K562 (cell line): ENCODE data around the gene DDRGK1. TPM values are rescaled to one million over a fixed set of nuclear protein-coding genes. Genes with fewer than 3 reads are reported as not detected.

Experiments used
- ATAC-seq: fragments of 200-7000 bp; cut with Tn5 transposase; 3 replicates; pipeline ENCODE4 v1.9.1; 2020; ENCODE audit warnings: moderate library complexity
- BruUV-seq: library from RNA; stranded (reverse); fragments of 400-500 nt; replicated peaks from 2 replicates; lab custom pipeline; 2021; lab: Mats Ljungman, UMichigan
- CTCF ChIA-PET: fragments of 300-600 bp; formaldehyde crosslinking; extraction: SDS; loops from one replicate; lab custom pipeline; 2021; ENCODE audit warnings: low intra/inter-chr PET ratio; lab: Yijun Ruan, JAX
- POLR2A ChIA-PET: fragments of 300-600, 350-650 bp; sonication (Branson Sonifier 250); formaldehyde crosslinking; extraction: SDS; loops from one replicate; lab custom pipeline; 2021; ENCODE audit warnings: antibody characterized with exemption, inconsistent platforms; lab: Yijun Ruan, JAX
- DNase-seq, 4 experiments: peaks; one replicate each; pipeline versions ENCODE4 v3.0.0 to v3.0.0-alpha.2; 2011 to 2018; ENCODE audit warnings: low spot score in 3 of 4, mixed read lengths in 3 of 4; ENCODE audit errors: extremely low read depth in 1 of 4
- FAIRE-seq: peaks from 2 replicates; lab custom pipeline; 2011; peaks lifted over from hg19 to GRCh38; lab: Jason Lieb, UNC
- H2AFZ ChIP-seq: 2 replicates; pipeline ENCODE4 v1.6.0; 2011; ENCODE audit warnings: low read depth, low read length, control low read depth, inconsistent platforms
- H3K27ac ChIP-seq: fragments of 200-600 bp; 3 replicates; pipeline ENCODE4 v1.8.0; 2011; ENCODE audit warnings: low read depth, mild to moderate bottlenecking, control low read depth, inconsistent platforms, low read length, moderate library complexity, mixed read lengths; ENCODE audit errors: extremely low read depth
- H3K27me3 ChIP-seq, 2 experiments: fragments of 300-600 bp in 1 of 2; 2 replicates in 1 of 2; 3 replicates in 1 of 2; pipeline versions ENCODE4 v1.6.0 to v1.8.0; 2011; ENCODE audit warnings: inconsistent platforms in 2 of 2, low read length in 2 of 2, mild to moderate bottlenecking in 1 of 2, mixed read lengths in 1 of 2, moderate library complexity in 1 of 2; ENCODE audit not compliant: control insufficient read depth in 2 of 2, insufficient read depth in 2 of 2
- H3K36me3 ChIP-seq: fragments of 300-600 bp; 3 replicates; pipeline ENCODE4 v1.8.0; 2011; ENCODE audit warnings: mild to moderate bottlenecking, low read length, inconsistent platforms; ENCODE audit not compliant: control insufficient read depth, insufficient read depth
- H3K4me1 ChIP-seq, 2 experiments: fragments of 200-600 bp in 1 of 2; replicated peaks in 1 of 2; 2 replicates in 1 of 2; 3 replicates in 1 of 2; pipeline versions ENCODE4 v1.5.1 to v1.8.0; 2011; ENCODE audit warnings: inconsistent platforms in 2 of 2, low read length in 2 of 2, mild to moderate bottlenecking in 1 of 2, mixed read lengths in 1 of 2, moderate library complexity in 1 of 2; ENCODE audit not compliant: control insufficient read depth in 2 of 2, insufficient read depth in 2 of 2
- H3K4me2 ChIP-seq: 2 replicates; pipeline ENCODE4 v1.6.1; 2011; ENCODE audit warnings: low read length, control low read depth, inconsistent platforms, mixed read lengths; ENCODE audit not compliant: insufficient read depth
- H3K4me3 ChIP-seq: fragments of 200-600 bp; sonication (generic), shearing (Covaris generic); 2 replicates; pipeline ENCODE4 v1.5.1; 2016; ENCODE audit warnings: control low read depth, inconsistent platforms
- H3K79me2 ChIP-seq: fragments of 200-600 bp; 3 replicates; pipeline ENCODE4 v1.8.0; 2011; ENCODE audit warnings: low read length, inconsistent platforms; ENCODE audit not compliant: control insufficient read depth, insufficient read depth
- H3K9ac ChIP-seq, 2 experiments: 2 replicates each; pipeline versions ENCODE4 v1.6.0 to v1.6.1; 2011; ENCODE audit warnings: low read depth in 2 of 2, low read length in 2 of 2, control low read depth in 1 of 2, inconsistent platforms in 1 of 2, mild to moderate bottlenecking in 1 of 2, mixed read lengths in 1 of 2; ENCODE audit not compliant: insufficient read depth in 1 of 2
- H3K9me1 ChIP-seq: one replicate; pipeline ENCODE4 v1.6.0; 2011; ENCODE audit warnings: inconsistent platforms, mild to moderate bottlenecking, low read length, moderate library complexity; ENCODE audit not compliant: control insufficient read depth, insufficient read depth
- H3K9me3 ChIP-seq: replicated peaks from 2 replicates; pipeline ENCODE4 v1.5.1; 2011; ENCODE audit warnings: low read depth, low read length, inconsistent platforms; ENCODE audit not compliant: control insufficient read depth, insufficient read depth
- H4K20me1 ChIP-seq: replicated peaks from 2 replicates; pipeline ENCODE4 v1.6.1; 2011; ENCODE audit warnings: low read length, inconsistent platforms, mixed read lengths; ENCODE audit not compliant: control insufficient read depth, insufficient read depth
- AFF1 ChIP-seq, 2 experiments: fragments of 450-650 bp; IDR thresholded peaks; 2 replicates each; pipeline ENCODE4 v1.6.1; 2018; ENCODE audit warnings: mild to moderate bottlenecking in 2 of 2, low read depth in 1 of 2; ENCODE audit not compliant: partially characterized antibody in 2 of 2
- ARID2 ChIP-seq: fragments of 450-650 bp; IDR thresholded peaks from 2 replicates; pipeline ENCODE4 v1.6.1; 2017; ENCODE audit warnings: antibody characterized with exemption, mild to moderate bottlenecking
- BRF2 ChIP-seq: IDR thresholded peaks from 3 replicates; pipeline ENCODE4 v1.6.1; 2011; ENCODE audit warnings: borderline replicate concordance, mild to moderate bottlenecking; ENCODE audit not compliant: insufficient read length, insufficient read depth
- DLX4 ChIP-seq: fragments of 250-450 bp; sonication (Bioruptor Pico); IDR thresholded peaks from 2 replicates; pipeline ENCODE4 v1.6.1; 2021; ENCODE audit warnings: mild to moderate bottlenecking
- E2F3 ChIP-seq: fragments of 250-450 bp; sonication (Bioruptor Pico); IDR thresholded peaks from 2 replicates; pipeline ENCODE4 v1.4.0; 2020; ENCODE audit warnings: mild to moderate bottlenecking
- HCFC1 ChIP-seq: IDR thresholded peaks from 2 replicates; pipeline ENCODE4 v1.6.1; 2012; ENCODE audit warnings: low read depth, low read length, improper control_type of control experiment
- HDAC1 ChIP-seq, 2 experiments: fragments of 450-650 bp; IDR thresholded peaks; 2 replicates each; pipeline ENCODE4 v1.6.1; 2016 to 2017; ENCODE audit warnings: inconsistent platforms in 1 of 2, mild to moderate bottlenecking in 1 of 2, moderate library complexity in 1 of 2
- HIVEP1 ChIP-seq: fragments of 250-450 bp; sonication (Bioruptor Pico); IDR thresholded peaks from 2 replicates; pipeline ENCODE4 v1.4.0; 2020; ENCODE audit warnings: mild to moderate bottlenecking
- NFE2L1 ChIP-seq: fragments of 450-650 bp; IDR thresholded peaks from 2 replicates; pipeline ENCODE4 v1.6.1; 2016; ENCODE audit warnings: missing genetic modification characterization, low read depth, mild to moderate bottlenecking, missing compliant biosample characterization, moderate library complexity, borderline replicate concordance
- NFIC ChIP-seq: fragments of 450-650 bp; IDR thresholded peaks from 2 replicates; pipeline ENCODE4 v1.6.1; 2017; ENCODE audit warnings: mild to moderate bottlenecking, inconsistent platforms
- SOX6 ChIP-seq: fragments of 450-650 bp; IDR thresholded peaks from 2 replicates; pipeline ENCODE4 v1.6.1; 2014; ENCODE audit warnings: mild to moderate bottlenecking
- SP1 ChIP-seq: sonication (generic); formaldehyde crosslinking; IDR thresholded peaks from 2 replicates; pipeline ENCODE4 v1.8.1; 2022; ENCODE audit warnings: mild to moderate bottlenecking, missing genetic modification reagents
- TEAD1 ChIP-seq, 2 experiments: fragments of 450-650 bp in 1 of 2; sonication (generic) in 1 of 2; formaldehyde crosslinking; IDR thresholded peaks; 2 replicates each; pipeline versions ENCODE4 v1.4.0 to v1.8.0; 2020 to 2022; ENCODE audit warnings: mild to moderate bottlenecking in 2 of 2, missing genetic modification reagents in 1 of 2
- ZBED1 ChIP-seq: IDR thresholded peaks from 2 replicates; pipeline ENCODE4 v1.6.1; 2014
- ZBTB2 ChIP-seq: fragments of 450-650 bp; IDR thresholded peaks from 2 replicates; pipeline ENCODE4 v1.6.1; 2016; ENCODE audit warnings: antibody characterized with exemption
- ZNF583 ChIP-seq: fragments of 250-450 bp; sonication (Bioruptor Pico); IDR thresholded peaks from 2 replicates; pipeline ENCODE4 v1.4.0; 2020
- WGBS: fragments of 100-300 bp; shearing (Covaris generic); methylation state at CpG from one replicate; pipeline ENCODE4 v1.1.6; 2016; ENCODE audit warnings: low coverage, mixed read lengths; ENCODE audit not compliant: insufficient coverage; ENCODE audit errors: missing lambda C conversion rate; 5-methylcytosine and 5-hydroxymethylcytosine counted together
- in situ Hi-C: fragments of 300-500 bp; cut with MboI; formaldehyde crosslinking; loops from 4 replicates; pipeline ENCODE4 v1.15.0; 2018; ENCODE audit warnings: inconsistent platforms, mixed read lengths
- intact Hi-C: fragments of 100-400 bp; cut with micrococcal nuclease; formaldehyde crosslinking; loops from 2 replicates; pipeline ENCODE4 v1.14.2; 2022
- polyA plus RNA-seq, 8 experiments: library from polyadenylated mRNA; depleted of rRNA in 4 of 8; stranded (reverse) in 5 of 8; unstranded in 3 of 8; fragments of >200 nt; fragmentation: Nextera tagmentation in 2 of 8; fragmentation: Illumina TruSeq in 1 of 8; extraction: Ambion mirVana in 2 of 8; extraction: Trizol in 1 of 8; gene quantifications; 2 replicates each; pipeline versions ENCODE4 v1.2.1 to v1.2.3, GENCODE V29; 2011 to 2014; ENCODE audit warnings: inconsistent platforms in 1 of 8, missing spikeins in 1 of 8
- total RNA-seq, 7 experiments: library from RNA; depleted of rRNA in 6 of 7; stranded (reverse); fragments of >200 nt in 6 of 7; fragmentation: Illumina TruSeq in 2 of 7; extraction: Trizol in 2 of 7; gene quantifications; 2 replicates each; pipeline versions ENCODE4 v1.2.1 to v1.2.3, GENCODE V29; 2011 to 2021; ENCODE audit warnings: low replicate concordance in 1 of 7

Gene DDRGK1
- total and polyA plus RNA-seq, 9 of the 15 experiments (the other 6 are each of a cell fraction or from before 2014, with no cell fraction given): 2.3 to 54.4 (median 29.1) TPM

- H3K27me3 ChIP-seq: peaks cover 0 to 15% of the 10 kb centered on the region in 2 experiments; a peak in 2 of 5 replicates
- no peak overlapping the region for H2AFZ ChIP-seq
- no peaks in the 10 kb centered on the region for H3K9me1 ChIP-seq
- no peak overlapping the region for H3K4me3 ChIP-seq
- FAIRE-seq: no peak
- ATAC-seq: no peak
- no peaks in the 10 kb centered on the region for H3K9me3 ChIP-seq
- ChIA-PET POLR2A (no interaction called here), CTCF (no interaction called here)
- no peak overlapping the region for H3K4me2 ChIP-seq
- no peak for DNase-seq
- H4K20me1 ChIP-seq: 0 out of 2 replicates have a peak, but pooled peaks cover 3% of the 10 kb centered on the region
- peaks cover 4% of the 10 kb centered on the region; the same call in 1 of the 3 replicates for H3K36me3 ChIP-seq
- H3K79me2 ChIP-seq: no peaks in the 10 kb centered on the region
- BruUV-seq: no TSS peak
- WGBS: 56% methylated on average over 8 of the region's 8 CpGs
- H3K4me1 ChIP-seq: peaks cover 0 to 10% of the 10 kb centered on the region in 2 experiments; a peak in 3 of 5 replicates
- in situ Hi-C loops: no loop called here
- H3K27ac ChIP-seq: no peak overlapping the region
- intact Hi-C loops: no loop called here
- no peak overlapping the region for H3K9ac ChIP-seq
- TF ChIP-seq AFF1 (IDR thresholded peaks at IDR 0.05; ENCODE audit: low read depth in 1 of 2, partially characterized antibody in 2 of 2): no peak
- TF ChIP-seq SP1 (CRISPR knock-in tag): no peak
- TF ChIP-seq TEAD1 (CRISPR knock-in tag; IDR thresholded peaks at IDR 0.05): no peak
- TF ChIP-seq BRF2: no peak
- TF ChIP-seq E2F3: no peak
- no peak for TF ChIP-seq HIVEP1 (CRISPR knock-in tag)
- no peak for TF ChIP-seq ARID2
- no peak for TF ChIP-seq ZNF583
- no peak for TF ChIP-seq HCFC1
- TF ChIP-seq ZBTB2: no peak
- TF ChIP-seq NFIC: no peak
- TF ChIP-seq NFE2L1: no peak
- no peak for TF ChIP-seq ZBED1
- TF ChIP-seq HDAC1 (IDR thresholded peaks at IDR 0.05): no peak
- TF ChIP-seq SOX6: no peak
- TF ChIP-seq DLX4 (CRISPR knock-in tag): no peak
These were observed 47.3 kb upstream of the DDRGK1 start for GRCh38 chr20:3251806-3252205.
